WERI-Rb-1 (cell line): ENCODE results near the gene LRRN3.

Experiments used
- DNase-seq: peaks from one replicate; pipeline ENCODE4 v3.0.0-alpha.2; 2020
- H3K27ac ChIP-seq: fragments of 250-450 bp; sonication (Bioruptor Pico); 2 replicates; pipeline ENCODE4 v1.5.1; 2020; ENCODE audit warnings: mild to moderate bottlenecking, moderate library complexity
- H3K27me3 ChIP-seq: fragments of 250-450 bp; sonication (Bioruptor Pico); 2 replicates; pipeline ENCODE4 v1.5.1; 2021; ENCODE audit warnings: mild to moderate bottlenecking, low read depth, moderate library complexity; ENCODE audit not compliant: insufficient read depth, severe bottlenecking
- H3K36me3 ChIP-seq: fragments of 250-450 bp; sonication (Bioruptor Pico); 2 replicates; pipeline ENCODE4 v1.5.1; 2020; ENCODE audit warnings: mild to moderate bottlenecking, moderate library complexity
- H3K4me3 ChIP-seq: 2 replicates; pipeline ENCODE4 v1.5.1; 2011; ENCODE audit warnings: low read depth, mild to moderate bottlenecking, control low read depth, low read length
- H3K9me3 ChIP-seq: fragments of 250-450 bp; sonication (Bioruptor Pico); 2 replicates; pipeline ENCODE4 v1.5.1; 2021; ENCODE audit warnings: mild to moderate bottlenecking, moderate library complexity; ENCODE audit not compliant: severe bottlenecking
- TF ChIP-seq, protein P1 (sequence below): IDR thresholded peaks from 2 replicates; pipeline ENCODE4 v1.5.1; 2011; ENCODE audit warnings: low read depth, mild to moderate bottlenecking, control low read depth, inconsistent platforms, low read length

LRRN3 gene

DNA sequence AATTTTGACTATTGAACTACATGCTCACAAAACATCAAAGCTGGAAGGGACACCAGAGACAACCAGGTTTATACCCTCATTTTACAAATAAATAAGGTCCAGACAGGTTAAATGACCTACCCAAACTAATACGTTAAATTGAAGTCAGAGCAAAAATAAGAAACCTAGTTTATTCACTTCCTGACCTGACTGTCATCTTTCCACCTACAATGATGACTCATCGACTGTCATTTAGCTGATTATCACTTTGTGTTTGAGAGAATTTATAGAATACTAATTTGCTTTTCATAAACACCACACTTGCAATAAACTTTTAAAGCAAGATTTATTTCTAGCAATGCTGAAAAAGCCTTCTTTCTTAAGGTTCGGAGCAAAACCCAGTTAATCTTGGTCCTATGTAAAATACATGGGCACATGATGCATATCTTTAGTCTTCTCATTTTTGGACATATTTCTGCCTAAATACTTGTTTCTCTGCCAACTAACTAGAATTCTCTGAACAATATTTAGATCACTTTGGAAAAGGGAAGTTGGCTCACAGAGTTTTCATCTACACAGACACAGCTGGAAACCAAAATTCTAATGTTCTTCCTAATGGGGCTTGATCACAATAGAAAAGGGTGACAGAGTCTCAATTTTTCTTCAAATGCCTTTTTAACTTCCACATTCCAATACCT lies 16.7 kb upstream of the LRRN3 start:
- Histone ChIP-seq H3K27ac (no peak overlapping the region), H3K36me3 (no peaks in the 10 kb centered on the region), H3K4me3 (no peak overlapping the region), H3K9me3 (no peaks in the 10 kb centered on the region), H3K27me3 (no peaks in the 10 kb centered on the region)
- DNase-seq = no peak
- TF ChIP-seq, protein P1, sequence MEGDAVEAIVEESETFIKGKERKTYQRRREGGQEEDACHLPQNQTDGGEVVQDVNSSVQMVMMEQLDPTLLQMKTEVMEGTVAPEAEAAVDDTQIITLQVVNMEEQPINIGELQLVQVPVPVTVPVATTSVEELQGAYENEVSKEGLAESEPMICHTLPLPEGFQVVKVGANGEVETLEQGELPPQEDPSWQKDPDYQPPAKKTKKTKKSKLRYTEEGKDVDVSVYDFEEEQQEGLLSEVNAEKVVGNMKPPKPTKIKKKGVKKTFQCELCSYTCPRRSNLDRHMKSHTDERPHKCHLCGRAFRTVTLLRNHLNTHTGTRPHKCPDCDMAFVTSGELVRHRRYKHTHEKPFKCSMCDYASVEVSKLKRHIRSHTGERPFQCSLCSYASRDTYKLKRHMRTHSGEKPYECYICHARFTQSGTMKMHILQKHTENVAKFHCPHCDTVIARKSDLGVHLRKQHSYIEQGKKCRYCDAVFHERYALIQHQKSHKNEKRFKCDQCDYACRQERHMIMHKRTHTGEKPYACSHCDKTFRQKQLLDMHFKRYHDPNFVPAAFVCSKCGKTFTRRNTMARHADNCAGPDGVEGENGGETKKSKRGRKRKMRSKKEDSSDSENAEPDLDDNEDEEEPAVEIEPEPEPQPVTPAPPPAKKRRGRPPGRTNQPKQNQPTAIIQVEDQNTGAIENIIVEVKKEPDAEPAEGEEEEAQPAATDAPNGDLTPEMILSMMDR = no peak

DNA sequence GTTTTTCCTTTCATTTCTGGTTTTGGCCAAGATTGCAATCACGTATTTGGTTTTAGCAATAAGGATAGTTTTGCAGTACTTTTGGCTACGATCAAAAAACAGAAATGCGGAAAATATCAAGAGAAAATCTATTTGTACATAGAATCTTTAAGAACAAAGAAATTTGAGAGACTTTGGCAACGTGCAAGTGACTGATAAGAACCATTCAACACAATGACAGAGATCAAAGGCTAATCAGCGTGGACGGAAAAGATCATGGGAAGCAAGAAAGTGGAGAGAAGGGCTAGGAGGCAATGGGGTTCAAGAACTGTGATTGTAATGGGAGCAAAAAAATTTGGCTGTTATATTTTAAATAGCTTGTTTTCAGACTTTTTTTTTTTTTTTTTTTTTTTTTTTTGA lies 16.2 kb upstream of the LRRN3 start:
- TF ChIP-seq, protein P1 = no peak
- Histone ChIP-seq H3K27me3 (no peaks in the 10 kb centered on the region), H3K4me3 (no peak overlapping the region), H3K9me3 (no peaks in the 10 kb centered on the region), H3K27ac (no peak overlapping the region), H3K36me3 (no peaks in the 10 kb centered on the region)
- no peak for DNase-seq

DNA sequence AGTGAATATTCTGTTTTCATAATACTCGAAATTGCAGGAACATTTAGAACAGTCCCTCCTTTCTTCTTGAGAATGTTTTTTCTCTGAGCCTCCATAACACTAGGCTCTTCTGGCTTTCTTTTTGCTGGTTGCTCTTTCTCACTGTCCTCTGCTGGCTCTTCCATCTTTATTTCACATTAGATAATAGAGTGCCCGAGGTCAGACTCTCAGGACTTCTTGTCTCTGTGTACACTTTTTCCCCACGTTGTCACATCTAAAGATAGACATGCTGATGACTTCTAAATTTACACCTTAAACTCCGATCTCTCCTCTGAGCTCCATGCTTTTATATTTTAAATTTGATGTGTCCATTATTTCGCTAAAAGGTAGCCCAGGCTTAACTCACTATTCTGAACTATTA lies 15.4 kb upstream of the LRRN3 start:
- H3K27ac ChIP-seq = no peak overlapping the region
- TF ChIP-seq, protein P1 = no peak
- H3K36me3 ChIP-seq = no peaks in the 10 kb centered on the region
- H3K4me3 ChIP-seq = no peak overlapping the region
- H3K27me3 ChIP-seq = no peaks in the 10 kb centered on the region
- DNase-seq = no peak
- no peaks in the 10 kb centered on the region for H3K9me3 ChIP-seq

DNA sequence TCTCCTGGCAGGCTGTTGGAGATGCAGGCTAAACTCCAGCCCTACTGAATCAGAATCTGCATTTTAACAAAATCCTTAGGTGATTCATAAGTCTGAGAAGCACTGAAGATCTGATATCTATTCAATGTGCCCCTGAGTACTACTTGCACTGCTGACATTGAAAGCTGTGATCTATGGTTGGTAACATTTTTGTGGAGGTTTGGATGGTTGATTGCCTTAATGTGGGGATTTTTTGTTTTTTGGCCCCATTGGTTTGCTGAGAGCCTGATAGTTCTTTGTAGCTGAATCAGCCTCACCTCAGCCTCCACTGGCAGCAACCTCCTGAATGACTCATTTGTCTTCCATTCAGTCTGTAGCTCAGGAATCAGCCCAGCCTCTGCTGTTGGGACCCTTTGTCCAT lies 14.7 kb upstream of the LRRN3 start:
- no peaks in the 10 kb centered on the region for H3K9me3 ChIP-seq
- H3K4me3 ChIP-seq = no peak overlapping the region
- no peak overlapping the region for H3K27ac ChIP-seq
- DNase-seq = no peak
- TF ChIP-seq, protein P1 = no peak
- H3K27me3 ChIP-seq = no peaks in the 10 kb centered on the region
- H3K36me3 ChIP-seq = no peaks in the 10 kb centered on the region

DNA sequence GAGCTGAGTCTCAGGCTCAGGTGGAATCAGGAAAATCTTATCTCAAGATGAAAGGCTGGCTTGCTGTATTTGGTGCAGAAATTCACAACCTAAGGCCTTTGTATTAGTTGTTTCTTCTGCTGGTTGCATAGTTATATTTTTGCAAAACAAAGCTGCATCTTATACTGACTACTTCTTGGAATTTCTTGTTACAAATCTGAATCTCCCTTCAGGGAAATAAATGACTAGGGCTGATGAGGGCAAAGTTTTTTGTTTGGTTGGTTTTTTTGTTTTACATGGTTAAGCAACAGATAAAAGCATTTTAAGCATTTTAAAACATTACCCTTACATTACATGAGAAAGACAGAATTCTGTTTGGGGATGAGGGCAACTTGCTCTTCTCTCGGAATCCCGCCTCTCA lies 13.9 kb upstream of the LRRN3 start:
- H3K27me3 ChIP-seq = no peaks in the 10 kb centered on the region

More for the DNA sequence above, 13.9 kb upstream of the LRRN3 start:
- Histone ChIP-seq H3K9me3 (no peaks in the 10 kb centered on the region), H3K27ac (no peak overlapping the region), H3K4me3 (no peak overlapping the region), H3K36me3 (no peaks in the 10 kb centered on the region)
- TF ChIP-seq, protein P1 = no peak
- DNase-seq = no peak
